WERI-Rb-1 (cell line): Measurements from ENCODE around the gene GEMIN8.

Source experiments
- DNase-seq: peaks from one replicate; pipeline ENCODE4 v3.0.0-alpha.2; 2020
- H3K27ac ChIP-seq: fragments of 250-450 bp; sonication (Bioruptor Pico); 2 replicates; pipeline ENCODE4 v1.5.1; 2020; ENCODE audit warnings: mild to moderate bottlenecking, moderate library complexity
- H3K27me3 ChIP-seq: fragments of 250-450 bp; sonication (Bioruptor Pico); 2 replicates; pipeline ENCODE4 v1.5.1; 2021; ENCODE audit warnings: mild to moderate bottlenecking, low read depth, moderate library complexity; ENCODE audit not compliant: insufficient read depth, severe bottlenecking
- H3K36me3 ChIP-seq: fragments of 250-450 bp; sonication (Bioruptor Pico); 2 replicates; pipeline ENCODE4 v1.5.1; 2020; ENCODE audit warnings: mild to moderate bottlenecking, moderate library complexity
- H3K4me3 ChIP-seq: 2 replicates; pipeline ENCODE4 v1.5.1; 2011; ENCODE audit warnings: low read depth, mild to moderate bottlenecking, control low read depth, low read length
- H3K9me3 ChIP-seq: fragments of 250-450 bp; sonication (Bioruptor Pico); 2 replicates; pipeline ENCODE4 v1.5.1; 2021; ENCODE audit warnings: mild to moderate bottlenecking, moderate library complexity; ENCODE audit not compliant: severe bottlenecking
- CTCF ChIP-seq: IDR thresholded peaks from 2 replicates; pipeline ENCODE4 v1.5.1; 2011; ENCODE audit warnings: low read depth, mild to moderate bottlenecking, control low read depth, inconsistent platforms, low read length

GEMIN8 gene

GRCh38 chrX:13990126-13990800 is 39.4 kb downstream of the GEMIN8 start:
- DNase-seq = no peak
- no peaks in the 10 kb centered on the region for H3K27me3 ChIP-seq
- H3K4me3 ChIP-seq = no peak overlapping the region
- no peaks in the 10 kb centered on the region for H3K36me3 ChIP-seq
- no peak for TF ChIP-seq CTCF
- no peaks in the 10 kb centered on the region for H3K9me3 ChIP-seq
- H3K27ac ChIP-seq = no peak overlapping the region

GRCh38 chrX:13985697-13986435 is 43.8 kb downstream of the GEMIN8 start:
- Histone ChIP-seq H3K9me3 (no peaks in the 10 kb centered on the region), H3K4me3 (no peak overlapping the region), H3K27me3 (no peaks in the 10 kb centered on the region), H3K36me3 (no peaks in the 10 kb centered on the region), H3K27ac (no peak overlapping the region)
- no peak for DNase-seq
- TF ChIP-seq CTCF = no peak

- no peak for DNase-seq
- Histone ChIP-seq H3K9me3 (no peaks in the 10 kb centered on the region), H3K27ac (no peak overlapping the region)
These were observed 46.0 kb downstream of the GEMIN8 start for GRCh38 chrX:13983734-13984133.

GRCh38 chrX:13968198-13968597 is 61.5 kb downstream of the GEMIN8 start:
- H3K4me3 ChIP-seq = no peak overlapping the region
- TF ChIP-seq CTCF = no peak
- no peaks in the 10 kb centered on the region for H3K9me3 ChIP-seq
- no peak for DNase-seq
- no peak overlapping the region for H3K27ac ChIP-seq
- H3K27me3 ChIP-seq = peaks cover 22% of the 10 kb centered on the region
- H3K36me3 ChIP-seq = no peaks in the 10 kb centered on the region

More at GRCh38 chrX:13983734-13984133, 46.0 kb downstream of the GEMIN8 start:
- H3K36me3 ChIP-seq = no peaks in the 10 kb centered on the region
- no peaks in the 10 kb centered on the region for H3K27me3 ChIP-seq
- no peak for TF ChIP-seq CTCF
- no peak overlapping the region for H3K4me3 ChIP-seq

- Histone ChIP-seq H3K4me3 (no peak overlapping the region), H3K36me3 (no peaks in the 10 kb centered on the region), H3K27me3 (peaks cover 22% of the 10 kb centered on the region), H3K27ac (no peak overlapping the region), H3K9me3 (no peaks in the 10 kb centered on the region)
- DNase-seq = no peak
- no peak for TF ChIP-seq CTCF
These were observed 62.1 kb downstream of the GEMIN8 start for GRCh38 chrX:13967636-13968035.
